Measurements from ENCODE around the gene RGS6.

RGS6 gene

GRCh38 chr14:72574715-72575114 lies 642.5 kb downstream of the RGS6 start:
- DNase-seq (ENCODE audit: insufficient read length) (no peak), FAIRE-seq (no peak)

GRCh38 chr14:72576258-72576657 lies 644.0 kb downstream of the RGS6 start:
- TF ChIP-seq TAF1 (IDR thresholded peaks at IDR 0.05; ENCODE audit: borderline replicate concordance, low read depth, low read length) (no peak), POLR2A (IDR thresholded peaks at IDR 0.05; ENCODE audit: low read depth, low read length) (no peak), POLR2AphosphoS5 (IDR thresholded peaks at IDR 0.05; ENCODE audit: low read depth, low read length) (no peak)
- peak; percentile 63 for FAIRE-seq
- DNase-seq (ENCODE audit: insufficient read length): no peak

More at GRCh38 chr14:72574715-72575114, 642.5 kb downstream of the RGS6 start:
- no peak for TF ChIP-seq TAF1 (IDR thresholded peaks at IDR 0.05; ENCODE audit: borderline replicate concordance, low read depth, low read length)
- TF ChIP-seq POLR2A (IDR thresholded peaks at IDR 0.05; ENCODE audit: low read depth, low read length): no peak
- no peak for TF ChIP-seq POLR2AphosphoS5 (IDR thresholded peaks at IDR 0.05; ENCODE audit: low read depth, low read length)

GRCh38 chr14:72577521-72577920 lies 645.3 kb downstream of the RGS6 start:
- FAIRE-seq: no peak
- TF ChIP-seq POLR2AphosphoS5 (IDR thresholded peaks at IDR 0.05; ENCODE audit: low read depth, low read length) (no peak), POLR2A (IDR thresholded peaks at IDR 0.05; ENCODE audit: low read depth, low read length) (no peak), TAF1 (IDR thresholded peaks at IDR 0.05; ENCODE audit: borderline replicate concordance, low read depth, low read length) (no peak)
- no peak for DNase-seq (ENCODE audit: insufficient read length)

- TF ChIP-seq TAF1 (IDR thresholded peaks at IDR 0.05; ENCODE audit: borderline replicate concordance, low read depth, low read length) (no peak), POLR2AphosphoS5 (IDR thresholded peaks at IDR 0.05; ENCODE audit: low read depth, low read length) (no peak), POLR2A (IDR thresholded peaks at IDR 0.05; ENCODE audit: low read depth, low read length) (no peak)
- FAIRE-seq (no peak), DNase-seq (ENCODE audit: insufficient read length) (no peak)
Measured at GRCh38 chr14:72578514-72578913, 646.3 kb downstream of the RGS6 start.

- no peak for TF ChIP-seq TAF1 (IDR thresholded peaks at IDR 0.05; ENCODE audit: borderline replicate concordance, low read depth, low read length)
- no peak for TF ChIP-seq POLR2AphosphoS5 (IDR thresholded peaks at IDR 0.05; ENCODE audit: low read depth, low read length)
- no peak for TF ChIP-seq POLR2A (IDR thresholded peaks at IDR 0.05; ENCODE audit: low read depth, low read length)
- DNase-seq (ENCODE audit: insufficient read length) (no peak), FAIRE-seq (peak; percentile 14)
Measured at GRCh38 chr14:72582582-72582981, 650.4 kb downstream of the RGS6 start.

GRCh38 chr14:72583316-72584272 lies 651.4 kb downstream of the RGS6 start:
- TF ChIP-seq TAF1 (IDR thresholded peaks at IDR 0.05; ENCODE audit: borderline replicate concordance, low read depth, low read length) (no peak), POLR2A (IDR thresholded peaks at IDR 0.05; ENCODE audit: low read depth, low read length) (no peak), POLR2AphosphoS5 (IDR thresholded peaks at IDR 0.05; ENCODE audit: low read depth, low read length) (no peak)
- no peak for DNase-seq (ENCODE audit: insufficient read length)
- FAIRE-seq: no peak

GRCh38 chr14:72588521-72588920 lies 656.3 kb downstream of the RGS6 start:
- peak; percentile 69 for FAIRE-seq
- DNase-seq (ENCODE audit: insufficient read length): no peak
- TF ChIP-seq TAF1 (IDR thresholded peaks at IDR 0.05; ENCODE audit: borderline replicate concordance, low read depth, low read length): no peak
- no peak for TF ChIP-seq POLR2A (IDR thresholded peaks at IDR 0.05; ENCODE audit: low read depth, low read length)
- no peak for TF ChIP-seq POLR2AphosphoS5 (IDR thresholded peaks at IDR 0.05; ENCODE audit: low read depth, low read length)

GRCh38 chr14:72589652-72590051 lies 657.4 kb downstream of the RGS6 start:
- peak; percentile 5 for FAIRE-seq
- TF ChIP-seq POLR2A (IDR thresholded peaks at IDR 0.05; ENCODE audit: low read depth, low read length) (no peak), TAF1 (IDR thresholded peaks at IDR 0.05; ENCODE audit: borderline replicate concordance, low read depth, low read length) (no peak), POLR2AphosphoS5 (IDR thresholded peaks at IDR 0.05; ENCODE audit: low read depth, low read length) (no peak)
- no peak for DNase-seq (ENCODE audit: insufficient read length)

- DNase-seq (ENCODE audit: insufficient read length) (no peak), FAIRE-seq (peak; percentile 70)
- no peak for TF ChIP-seq TAF1 (IDR thresholded peaks at IDR 0.05; ENCODE audit: borderline replicate concordance, low read depth, low read length)
- no peak for TF ChIP-seq POLR2A (IDR thresholded peaks at IDR 0.05; ENCODE audit: low read depth, low read length)
- no peak for TF ChIP-seq POLR2AphosphoS5 (IDR thresholded peaks at IDR 0.05; ENCODE audit: low read depth, low read length)
Measured at GRCh38 chr14:72590577-72590976, 658.3 kb downstream of the RGS6 start.

GRCh38 chr14:72591391-72591790 lies 659.2 kb downstream of the RGS6 start:
- DNase-seq (ENCODE audit: insufficient read length) (no peak), FAIRE-seq (peak; percentile 51)
- no peak for TF ChIP-seq POLR2AphosphoS5 (IDR thresholded peaks at IDR 0.05; ENCODE audit: low read depth, low read length)
- no peak for TF ChIP-seq POLR2A (IDR thresholded peaks at IDR 0.05; ENCODE audit: low read depth, low read length)

- TF ChIP-seq POLR2AphosphoS5 (IDR thresholded peaks at IDR 0.05; ENCODE audit: low read depth, low read length): no peak
- TF ChIP-seq TAF1 (IDR thresholded peaks at IDR 0.05; ENCODE audit: borderline replicate concordance, low read depth, low read length): no peak
- TF ChIP-seq POLR2A (IDR thresholded peaks at IDR 0.05; ENCODE audit: low read depth, low read length): no peak
- DNase-seq (ENCODE audit: insufficient read length) (no peak), FAIRE-seq (peak; percentile 78)
Measured at GRCh38 chr14:72594099-72594901, 662.1 kb downstream of the RGS6 start.

Data from GM12892 (cell line).